HG03139 (cell line): ENCODE results near the gene ATP4B.

Experiments used
- ATAC-seq: cut with Tn5 transposase; IDR thresholded peaks from one replicate; pipeline ENCODE4 v1.9.1; 2021; ENCODE audit not compliant: unreplicated experiment

Gene ATP4B

GRCh38 chr13:113657851-113658741 lies at the start of gene ATP4B:
Gene ATP4B (minus strand): TSS chr13:113658198. CDS start chr13:113658144, 54 bp downstream.
- no peak for ATAC-seq

GRCh38 chr13:113672002-113672651 lies 14.1 kb upstream of the ATP4B start:
- ATAC-seq = no peak

GRCh38 chr13:113671066-113672001 lies 13.3 kb upstream of the ATP4B start:
- ATAC-seq = no peak

- ATAC-seq = no peak
Observed at GRCh38 chr13:113670541-113670940, 12.5 kb upstream of the ATP4B start.

GRCh38 chr13:113669755-113670341 lies 11.8 kb upstream of the ATP4B start:
- ATAC-seq = no peak

GRCh38 chr13:113669231-113669754 lies 11.3 kb upstream of the ATP4B start:
- no peak for ATAC-seq

GRCh38 chr13:113668491-113668971 lies 10.5 kb upstream of the ATP4B start:
- ATAC-seq = no peak

GRCh38 chr13:113667771-113668490 lies 9.9 kb upstream of the ATP4B start:
- ATAC-seq = no peak

- no peak for ATAC-seq
Observed at GRCh38 chr13:113666951-113667701, 9.1 kb upstream of the ATP4B start, which contains the start of gene GRK1. Gene GRK1 (plus strand): TSS chr13:113667219. CDS start chr13:113667387, 168 bp downstream.

GRCh38 chr13:113666329-113666670 lies 8.3 kb upstream of the ATP4B start:
- ATAC-seq = no peak

GRCh38 chr13:113665597-113666328 lies 7.8 kb upstream of the ATP4B start:
- no peak for ATAC-seq

- ATAC-seq = no peak
Observed at GRCh38 chr13:113664751-113665596, 7.0 kb upstream of the ATP4B start.

GRCh38 chr13:113663934-113664333 lies 5.9 kb upstream of the ATP4B start:
- ATAC-seq = no peak

- no peak for ATAC-seq
Observed at GRCh38 chr13:113661509-113661908, 3.5 kb upstream of the ATP4B start.

- no peak for ATAC-seq
Observed at GRCh38 chr13:113660066-113660465, 2.1 kb upstream of the ATP4B start.

GRCh38 chr13:113659337-113659736 lies 1.3 kb upstream of the ATP4B start:
- no peak for ATAC-seq

GRCh38 chr13:113658836-113659235 lies 838 bp upstream of the ATP4B start:
- no peak for ATAC-seq
